ENCODE results near the gene SLC6A11. TPM values are rescaled to one million over a fixed set of nuclear protein-coding genes. Genes with fewer than 3 reads are reported as not detected.

Gene SLC6A11
- total and polyA plus RNA-seq, 7 donors = 0.06 TPM; not detected in 6

- no peak for TF ChIP-seq CTCF (IDR thresholded peaks at IDR 0.05)
- Histone ChIP-seq H3K4me3 (no peak overlapping the region), H3K27me3 (ENCODE audit: insufficient read depth in 3 of 3, low read length in 2 of 3) (no peaks in the 10 kb centered on the region), H3K4me1 (peaks cover 33% of the 10 kb centered on the region), H3K36me3 (ENCODE audit: insufficient read depth in 1 of 2, low read depth in 1 of 2) (no peaks in the 10 kb centered on the region), H3K9me3 (no peaks in the 10 kb centered on the region), H3K27ac (no peak overlapping the region)
- ATAC-seq (no peak), DNase-seq (no peak)
- WGBS, 3 donors = 84 to 93% (median 89%) methylated on average over 6 of the region's 6 CpGs
- intact Hi-C loops (cut with DNase I) = no loop called here
These were observed 144.2 kb downstream of the SLC6A11 start for GRCh38 chr3:10960255-10960654.

DNA sequence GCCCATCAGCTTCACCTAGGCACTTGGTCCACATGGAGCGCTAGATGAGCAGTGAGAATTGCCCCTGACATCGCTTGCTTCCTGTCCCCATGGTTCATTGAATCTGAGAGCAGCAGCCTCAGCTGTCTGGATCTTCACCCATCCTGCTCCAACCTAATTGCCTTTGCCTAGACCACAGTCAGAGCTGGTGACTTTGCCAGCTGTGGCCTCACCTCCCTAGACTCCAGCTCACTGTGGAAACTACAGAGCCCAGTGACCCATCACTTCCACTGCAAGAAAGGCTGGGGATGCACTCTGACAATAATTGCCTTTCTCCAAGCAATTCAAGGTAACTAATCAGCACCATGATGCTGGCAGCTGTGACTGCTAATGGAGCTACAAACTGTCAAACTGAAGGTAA is 145.9 kb downstream of the SLC6A11 start:
- no peak for ATAC-seq
- no peak for TF ChIP-seq CTCF (IDR thresholded peaks at IDR 0.05)
- H3K4me3 ChIP-seq = no peak overlapping the region
- intact Hi-C loops (cut with DNase I) = no loop called here
- no peaks in the 10 kb centered on the region for H3K9me3 ChIP-seq
- WGBS, 3 donors = 79 to 81% (median 80%) methylated on average over 2 of the region's 2 CpGs
- H3K27ac ChIP-seq = no peak overlapping the region
- H3K27me3 ChIP-seq (ENCODE audit: insufficient read depth in 3 of 3, low read length in 2 of 3) = no peaks in the 10 kb centered on the region
- no peak for DNase-seq
- peaks cover 21% of the 10 kb centered on the region for H3K4me1 ChIP-seq
- no peaks in the 10 kb centered on the region for H3K36me3 ChIP-seq (ENCODE audit: insufficient read depth in 1 of 2, low read depth in 1 of 2)

- Histone ChIP-seq H3K27ac (no peak overlapping the region), H3K4me1 (peaks cover 15% of the 10 kb centered on the region), H3K4me3 (no peak overlapping the region), H3K9me3 (no peaks in the 10 kb centered on the region), H3K36me3 (ENCODE audit: insufficient read depth in 1 of 2, low read depth in 1 of 2) (no peaks in the 10 kb centered on the region), H3K27me3 (ENCODE audit: insufficient read depth in 3 of 3, low read length in 2 of 3) (no peaks in the 10 kb centered on the region)
- 72 to 82% (median 80%) methylated on average over 5 of the region's 5 CpGs for WGBS, 3 donors
- no peak for DNase-seq
- intact Hi-C loops (cut with DNase I) = no loop called here
- TF ChIP-seq CTCF (IDR thresholded peaks at IDR 0.05) = no peak
- no peak for ATAC-seq
These were observed 146.5 kb downstream of the SLC6A11 start for GRCh38 chr3:10962481-10963036.

DNA sequence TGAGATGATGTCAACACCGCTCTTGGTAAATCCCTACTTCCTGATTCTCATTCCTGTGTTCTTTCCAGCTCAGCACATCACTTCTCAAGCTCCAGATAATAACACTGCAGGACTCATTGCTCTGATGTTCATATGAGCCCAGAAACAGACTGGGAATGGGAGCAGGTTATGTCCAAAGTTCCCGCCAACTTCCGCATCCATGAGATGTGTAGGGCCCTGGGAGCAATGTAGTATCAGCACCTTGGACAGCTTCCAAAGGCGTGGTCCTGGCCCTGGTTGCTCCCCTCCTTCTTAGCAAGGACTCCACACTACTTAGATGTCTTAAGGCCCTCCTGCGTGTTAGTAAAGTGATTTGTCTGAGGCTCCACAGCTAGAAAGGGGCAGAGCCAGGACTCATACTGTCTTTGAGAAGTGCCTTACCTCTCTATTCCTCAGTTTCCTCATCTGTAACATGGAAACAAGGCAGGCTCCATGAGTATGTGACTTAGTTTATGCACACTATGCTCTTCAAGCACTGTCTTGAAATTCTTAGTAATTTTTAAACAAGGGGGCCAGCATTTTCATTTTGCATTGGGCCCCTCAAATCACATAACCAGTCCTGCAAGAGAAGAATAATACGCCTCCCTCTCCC is 148.6 kb downstream of the SLC6A11 start:
- H3K4me3 ChIP-seq = no peak overlapping the region
- no peak for DNase-seq
- intact Hi-C loops (cut with DNase I) = no loop called here
- H3K9me3 ChIP-seq = no peaks in the 10 kb centered on the region
- peaks cover 4% of the 10 kb centered on the region for H3K4me1 ChIP-seq
- TF ChIP-seq CTCF (IDR thresholded peaks at IDR 0.05) = no peak
- no peak overlapping the region for H3K27ac ChIP-seq
- H3K36me3 ChIP-seq (ENCODE audit: insufficient read depth in 1 of 2, low read depth in 1 of 2) = no peaks in the 10 kb centered on the region
- peaks cover 0 to 3% (median 2%) of the 10 kb centered on the region in 3 donors for H3K27me3 ChIP-seq (ENCODE audit: insufficient read depth in 3 of 3, low read length in 2 of 3)
- 73% methylated on average over 6 of the region's 6 CpGs for WGBS, 3 donors
- no peak for ATAC-seq

DNA sequence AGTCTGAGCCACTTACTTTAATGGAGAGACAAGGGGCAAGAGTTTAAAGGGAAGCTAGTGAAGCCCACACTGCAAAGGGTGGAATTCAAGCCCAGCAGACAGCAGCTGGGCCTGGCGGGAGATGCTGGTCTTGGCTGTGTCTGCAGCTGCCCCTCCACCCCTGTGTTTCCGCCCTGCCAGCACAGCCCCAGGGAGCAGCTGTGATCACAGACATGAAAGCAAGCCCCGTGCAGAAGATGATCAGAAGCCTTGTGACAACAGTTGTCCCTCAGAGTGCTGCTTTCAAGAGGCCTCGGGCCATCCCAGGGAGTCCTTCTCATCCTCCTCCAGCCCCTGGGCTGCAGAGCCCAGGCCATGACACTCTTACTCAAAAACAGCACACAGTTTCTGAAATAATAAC is 152.4 kb downstream of the SLC6A11 start:
- H3K27ac ChIP-seq = no peak overlapping the region
- no peak for TF ChIP-seq CTCF (IDR thresholded peaks at IDR 0.05)
- H3K4me3 ChIP-seq = no peak overlapping the region
- ATAC-seq = peak in 2 of 4 donors; percentile 35 to 76
- H3K9me3 ChIP-seq = no peaks in the 10 kb centered on the region
- peaks cover 4% of the 10 kb centered on the region for H3K4me1 ChIP-seq
- 24 to 46% (median 29%) methylated on average over 4 of the region's 4 CpGs for WGBS, 3 donors
- intact Hi-C loops (cut with DNase I) = no loop called here
- DNase-seq = no peak
- no peaks in the 10 kb centered on the region for H3K36me3 ChIP-seq (ENCODE audit: insufficient read depth in 1 of 2, low read depth in 1 of 2)
- peaks cover 0 to 4% (median 3%) of the 10 kb centered on the region in 3 donors for H3K27me3 ChIP-seq (ENCODE audit: insufficient read depth in 3 of 3, low read length in 2 of 3)

Measured in psoas muscle (tissue), 8 donors.